Stimulated activated naive CD8-positive, alpha-beta T cell treated with anti-CD3 and anti-CD28 coated beads, Interleukin-15, amount 100 ng/mL, for 72 hours (primary cell): Measurements from ENCODE around the gene ACAD9.
A peak's percentile ranks its signal among the peaks of the same experiment; 100 is the strongest.
"Not testable (repeated sequence)": the region's sequence is repeated elsewhere in the genome, so short reads cannot be mapped to it uniquely, and the experiment has no call there.

Experiments
- ATAC-seq: fragments of 150-1000 bp; cut with Tn5 transposase; 2 replicates; pipeline ENCODE4 v1.10.0; 2021; ENCODE audit warnings: mild to moderate bottlenecking, moderate library complexity
- DNase-seq, 2 donors: peaks; one replicate each; pipeline ENCODE4 v3.0.0; 2021 to 2022
- H3K27ac Mint-ChIP-seq, 2 donors: one replicate each; pipeline ENCODE4 v1.8.0; 2022; ENCODE audit warnings: mild to moderate bottlenecking in 2 of 2, mixed read lengths in 2 of 2, moderate library complexity in 2 of 2
- H3K27me3 Mint-ChIP-seq: one replicate; pipeline ENCODE4 v1.8.0; 2022; ENCODE audit warnings: mixed read lengths
- H3K4me1 Mint-ChIP-seq: one replicate; pipeline ENCODE4 v1.8.0; 2022; ENCODE audit warnings: mild to moderate bottlenecking, mixed read lengths
- H3K4me3 Mint-ChIP-seq, 2 donors: one replicate each; pipeline ENCODE4 v1.8.0; 2022; ENCODE audit warnings: mild to moderate bottlenecking in 2 of 2, mixed read lengths in 2 of 2, moderate library complexity in 1 of 2
- H3K9me3 Mint-ChIP-seq, 2 donors: one replicate each; pipeline ENCODE4 v1.8.0; 2022; ENCODE audit warnings: mixed read lengths in 2 of 2

ACAD9 gene

DNA sequence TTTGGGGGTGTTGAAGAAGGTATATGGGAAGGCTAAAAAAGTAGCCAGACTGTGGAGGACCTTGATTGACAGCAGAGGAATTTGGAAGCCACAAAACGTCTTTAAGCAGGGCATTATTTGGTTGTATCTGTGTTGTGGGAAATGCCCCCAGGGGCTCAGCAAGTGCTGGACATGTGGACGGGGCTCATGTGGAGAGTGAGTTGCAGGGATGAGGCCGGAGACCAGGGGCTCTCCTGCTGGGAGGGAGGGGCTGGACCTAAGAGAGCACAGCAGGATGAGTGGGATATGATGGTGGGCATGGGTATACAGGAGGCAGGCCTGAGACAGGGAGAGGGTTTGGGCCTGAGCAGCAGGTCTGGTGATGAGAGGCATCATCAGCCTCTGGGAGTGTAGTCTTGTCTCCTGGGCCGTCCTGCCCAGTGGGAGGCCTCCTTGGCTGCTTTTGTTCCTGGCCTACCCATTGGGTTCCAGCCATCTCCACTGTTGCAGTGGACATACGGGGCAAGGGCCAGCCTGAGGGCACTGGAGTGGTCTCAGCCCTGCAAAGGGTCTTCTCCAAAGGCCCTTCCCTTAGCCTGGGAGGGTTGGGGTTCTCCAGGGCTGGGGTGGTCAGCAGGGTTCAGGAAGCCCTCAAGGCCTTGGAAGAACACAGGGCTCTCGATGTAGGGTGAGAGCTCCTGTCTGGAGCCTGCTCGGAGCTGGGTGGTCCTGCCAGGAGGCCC, 27.5 kb downstream of the ACAD9 start:
- ATAC-seq (no peak), DNase-seq (no peak)
- Mint-ChIP-seq H3K27me3 (no peaks in the 10 kb centered on the region), H3K9me3 (no peaks in the 10 kb centered on the region), H3K27ac (no peak overlapping the region), H3K4me3 (no peak overlapping the region), H3K4me1 (no peaks in the 10 kb centered on the region)

GRCh38 chr3:128907706-128908445, 28.5 kb downstream of the ACAD9 start:
- Mint-ChIP-seq H3K4me3 (no peak overlapping the region), H3K9me3 (no peaks in the 10 kb centered on the region), H3K4me1 (no peaks in the 10 kb centered on the region), H3K27me3 (no peaks in the 10 kb centered on the region), H3K27ac (no peak overlapping the region)
- ATAC-seq (no peak), DNase-seq (no peak)

GRCh38 chr3:128908951-128909350, 29.5 kb downstream of the ACAD9 start:
- no peaks in the 10 kb centered on the region for H3K9me3 Mint-ChIP-seq
- H3K27ac Mint-ChIP-seq = no peak overlapping the region
- H3K27me3 Mint-ChIP-seq = no peaks in the 10 kb centered on the region
- ATAC-seq = no peak
- H3K4me1 Mint-ChIP-seq = no peaks in the 10 kb centered on the region
- H3K4me3 Mint-ChIP-seq = no peak overlapping the region
- DNase-seq = no peak

DNA sequence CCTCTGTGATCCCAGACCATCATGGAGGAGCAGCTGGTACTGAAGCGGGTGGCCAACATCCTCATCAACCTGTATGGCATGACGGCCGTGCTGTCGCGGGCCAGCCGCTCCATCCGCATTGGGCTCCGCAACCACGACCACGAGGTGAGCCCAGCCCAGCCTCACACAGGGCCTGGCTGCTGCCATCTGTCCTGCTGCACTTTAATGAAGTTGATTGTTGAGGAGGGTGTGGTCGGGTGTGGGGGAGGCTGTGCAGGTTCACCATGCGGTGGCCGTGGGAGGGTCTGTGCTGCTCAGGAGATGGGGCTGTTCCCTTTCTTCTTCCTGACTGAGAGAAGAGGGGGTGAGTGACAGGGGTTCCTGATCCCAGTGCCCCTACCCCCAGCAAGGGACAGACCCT, 30.6 kb downstream of the ACAD9 start:
- Mint-ChIP-seq H3K27me3 (no peaks in the 10 kb centered on the region), H3K4me1 (no peaks in the 10 kb centered on the region), H3K27ac (no peak overlapping the region), H3K9me3 (no peaks in the 10 kb centered on the region), H3K4me3 (no peak overlapping the region)
- ATAC-seq (peak; percentile 16), DNase-seq (no peak)

DNA sequence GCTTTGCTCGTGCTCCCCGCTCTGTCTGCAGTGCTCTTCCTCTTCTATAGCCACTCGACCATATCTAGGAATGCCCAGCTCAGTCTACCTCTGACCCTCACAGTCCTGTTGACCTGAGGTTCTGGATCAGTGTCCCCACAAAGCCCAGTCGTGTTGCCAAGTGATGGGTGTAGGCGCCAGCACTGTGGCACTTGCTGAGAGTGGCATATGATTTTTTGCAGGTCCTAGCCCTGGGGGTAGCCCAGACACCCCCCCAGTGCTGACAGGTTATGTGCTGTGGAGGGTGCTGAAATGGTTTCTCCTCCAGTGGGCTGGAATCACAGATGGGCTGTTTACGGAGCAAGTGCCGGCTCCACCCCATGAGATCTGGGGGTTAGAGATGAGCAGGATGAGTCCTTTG, 32.5 kb downstream of the ACAD9 start:
- Mint-ChIP-seq H3K27me3 (no peaks in the 10 kb centered on the region), H3K27ac (peak overlapping the region in 1 of 2 donors; percentile 83), H3K9me3 (no peaks in the 10 kb centered on the region), H3K4me3 (no peak overlapping the region), H3K4me1 (no peaks in the 10 kb centered on the region)
- ATAC-seq (no peak), DNase-seq (no peak)

- ATAC-seq = no peak
- DNase-seq = no peak
- Mint-ChIP-seq H3K27me3 (no peaks in the 10 kb centered on the region), H3K4me1 (no peaks in the 10 kb centered on the region), H3K4me3 (no peak overlapping the region), H3K27ac (peak overlapping the region; percentile 1 to 10), H3K9me3 (peaks cover 0 to 5% of the 10 kb centered on the region in 2 donors)
Measured at GRCh38 chr3:128914966-128915645, 35.7 kb downstream of the ACAD9 start.

- ATAC-seq (no peak), DNase-seq (no peak)
- peak overlapping the region; percentile 4 to 5 for H3K27ac Mint-ChIP-seq
- peaks cover 17% of the 10 kb centered on the region for H3K4me1 Mint-ChIP-seq
- no peaks in the 10 kb centered on the region for H3K27me3 Mint-ChIP-seq
- no peak overlapping the region for H3K4me3 Mint-ChIP-seq
- peaks cover 0 to 19% of the 10 kb centered on the region in 2 donors for H3K9me3 Mint-ChIP-seq
Measured at GRCh38 chr3:128917291-128917690, 37.9 kb downstream of the ACAD9 start.

GRCh38 chr3:128919988-128920387, 40.6 kb downstream of the ACAD9 start:
- Mint-ChIP-seq H3K4me3 (no peak overlapping the region), H3K4me1 (peaks cover 42% of the 10 kb centered on the region), H3K9me3 (peaks cover 0 to 23% of the 10 kb centered on the region in 2 donors), H3K27ac (no peak overlapping the region), H3K27me3 (no peaks in the 10 kb centered on the region)
- no peak for ATAC-seq
- DNase-seq = no peak

DNA sequence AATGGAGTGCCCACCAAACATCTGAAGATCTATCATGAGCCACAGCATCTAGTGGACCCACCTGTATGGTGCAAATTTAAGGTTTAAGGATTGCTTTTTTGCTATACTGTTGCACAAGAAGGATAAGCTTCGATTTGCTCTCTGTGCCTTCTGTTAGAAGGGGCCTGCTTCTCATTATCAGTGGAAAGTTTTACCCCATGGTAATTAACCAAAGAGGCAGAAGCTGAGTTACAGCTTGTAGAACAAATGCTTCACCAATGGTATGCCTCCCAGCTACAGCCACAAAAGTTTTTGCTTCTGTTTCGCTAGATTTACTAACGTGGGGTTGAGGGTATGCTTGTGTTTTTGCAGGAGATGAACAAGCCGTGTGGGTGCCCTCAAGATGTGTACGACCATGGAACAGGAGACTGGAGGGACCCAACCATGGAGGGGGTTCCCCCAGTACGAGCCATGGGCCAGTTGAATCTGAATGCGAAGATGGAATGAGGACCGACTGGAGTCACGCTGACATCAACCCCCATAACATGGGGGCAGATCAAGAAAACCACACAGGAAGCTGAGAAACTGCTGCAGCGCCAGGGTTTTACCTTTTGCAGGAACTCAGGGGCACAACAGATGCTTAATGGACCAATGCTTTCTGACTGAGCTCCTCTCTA, 43.5 kb downstream of the ACAD9 start:
- peak; percentile 60 to 78 for DNase-seq
- Mint-ChIP-seq H3K4me3 (peak overlapping the region; percentile 67 to 71), H3K27ac (peak overlapping the region; percentile 34 to 45), H3K9me3 (peaks cover 0 to 47% of the 10 kb centered on the region in 2 donors), H3K4me1 (peaks cover 51% of the 10 kb centered on the region), H3K27me3 (no peaks in the 10 kb centered on the region)
- ATAC-seq = peak; percentile 97

DNA sequence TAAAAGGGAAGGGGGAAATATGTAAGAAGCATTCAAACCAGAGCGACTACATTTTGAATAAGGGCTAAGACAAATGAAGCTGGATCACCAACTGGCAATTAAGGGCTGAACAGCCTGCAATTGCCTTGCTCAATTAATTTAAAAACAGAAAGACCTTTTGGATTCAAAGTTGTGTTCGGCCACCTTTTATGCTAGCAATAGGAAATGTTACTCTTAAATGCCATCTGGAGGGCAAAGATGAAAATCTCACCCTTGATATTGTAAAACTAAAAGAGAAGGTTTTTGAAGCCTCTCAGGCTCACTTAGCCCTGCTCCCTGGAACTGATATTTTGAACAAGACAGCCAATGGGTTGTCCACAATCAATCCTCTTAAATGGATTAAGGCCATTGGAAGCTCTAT, 44.2 kb downstream of the ACAD9 start:
- peak overlapping the region in 1 of 2 donors; percentile 45 for H3K27ac Mint-ChIP-seq
- peak overlapping the region; percentile 67 to 71 for H3K4me3 Mint-ChIP-seq
- H3K27me3 Mint-ChIP-seq = no peaks in the 10 kb centered on the region
- H3K4me1 Mint-ChIP-seq = peaks cover 51% of the 10 kb centered on the region
- ATAC-seq (peak; percentile 40), DNase-seq (no peak)
- peaks cover 0 to 43% of the 10 kb centered on the region in 2 donors for H3K9me3 Mint-ChIP-seq

DNA sequence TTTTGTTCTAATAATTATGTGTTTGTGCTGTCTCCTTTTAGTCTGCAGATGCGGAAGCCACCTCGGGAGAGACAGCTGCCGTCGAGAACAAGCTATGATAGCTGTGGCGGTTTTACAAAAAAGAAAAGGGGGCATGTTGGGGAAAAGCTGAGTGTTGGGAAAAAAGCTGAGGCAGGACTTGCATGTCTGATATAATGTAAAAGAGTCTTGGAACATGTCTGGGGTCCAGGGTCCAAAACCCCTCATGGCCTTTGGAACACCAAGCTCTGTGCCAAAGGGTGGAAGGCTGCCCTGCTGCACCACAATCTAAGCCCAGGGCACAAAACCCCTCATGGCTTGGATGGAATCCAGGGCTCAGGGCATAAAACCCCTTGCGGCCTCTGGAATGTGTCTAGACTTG, 44.6 kb downstream of the ACAD9 start:
- Mint-ChIP-seq H3K4me1 (peaks cover 51% of the 10 kb centered on the region), H3K9me3 (peaks cover 0 to 42% of the 10 kb centered on the region in 2 donors), H3K4me3 (peak overlapping the region; percentile 14 to 20)
- not testable (repeated sequence) for H3K27me3 Mint-ChIP-seq, H3K27ac Mint-ChIP-seq, ATAC-seq, DNase-seq

DNA sequence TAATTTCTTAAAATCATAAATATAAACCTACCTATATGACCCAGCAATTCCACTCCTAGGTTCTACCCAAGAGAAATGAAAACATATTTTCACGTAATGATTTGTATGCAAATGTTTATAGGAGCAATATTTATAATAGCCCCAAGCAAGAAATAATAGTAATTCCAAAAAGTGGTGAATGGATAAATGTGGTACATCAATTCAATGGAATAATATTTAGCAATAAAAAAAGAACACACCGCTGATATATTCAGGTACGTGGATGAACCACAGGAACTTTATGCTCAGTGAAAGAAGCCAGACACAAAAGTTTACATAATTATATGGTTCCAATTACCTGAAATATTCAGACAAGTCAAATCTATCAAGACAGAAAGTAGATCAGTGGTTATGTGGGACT, 49.9 kb downstream of the ACAD9 start:
- Mint-ChIP-seq H3K4me3 (no peak overlapping the region), H3K27ac (no peak overlapping the region), H3K27me3 (no peaks in the 10 kb centered on the region), H3K9me3 (peaks cover 0 to 27% of the 10 kb centered on the region in 2 donors), H3K4me1 (peaks cover 15% of the 10 kb centered on the region)
- no peak for DNase-seq
- no peak for ATAC-seq

DNA sequence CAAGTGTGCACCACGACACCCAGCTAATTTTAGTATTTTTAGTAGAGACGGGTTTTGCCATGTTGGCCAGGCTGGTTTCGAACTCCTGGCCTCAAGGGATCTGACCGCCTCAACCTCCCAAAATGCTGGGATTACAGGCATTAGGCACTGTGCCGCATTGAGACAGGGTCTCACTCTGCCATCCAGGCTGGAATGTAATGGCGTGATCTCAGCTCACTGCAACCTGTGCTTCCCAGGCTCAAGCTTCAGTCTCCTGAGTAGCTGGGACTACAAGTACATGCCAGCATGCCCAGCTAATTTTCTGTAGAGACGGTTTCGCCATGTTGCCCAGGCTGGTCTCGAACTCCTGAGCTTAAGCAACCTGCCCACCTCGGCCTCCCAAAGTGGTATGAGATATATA, 51.6 kb downstream of the ACAD9 start:
- H3K27ac Mint-ChIP-seq = no peak overlapping the region
- no peak for DNase-seq
- no peaks in the 10 kb centered on the region for H3K4me1 Mint-ChIP-seq
- no peaks in the 10 kb centered on the region for H3K27me3 Mint-ChIP-seq
- H3K4me3 Mint-ChIP-seq = no peak overlapping the region
- ATAC-seq = no peak
- peaks cover 0 to 13% of the 10 kb centered on the region in 2 donors for H3K9me3 Mint-ChIP-seq

DNA sequence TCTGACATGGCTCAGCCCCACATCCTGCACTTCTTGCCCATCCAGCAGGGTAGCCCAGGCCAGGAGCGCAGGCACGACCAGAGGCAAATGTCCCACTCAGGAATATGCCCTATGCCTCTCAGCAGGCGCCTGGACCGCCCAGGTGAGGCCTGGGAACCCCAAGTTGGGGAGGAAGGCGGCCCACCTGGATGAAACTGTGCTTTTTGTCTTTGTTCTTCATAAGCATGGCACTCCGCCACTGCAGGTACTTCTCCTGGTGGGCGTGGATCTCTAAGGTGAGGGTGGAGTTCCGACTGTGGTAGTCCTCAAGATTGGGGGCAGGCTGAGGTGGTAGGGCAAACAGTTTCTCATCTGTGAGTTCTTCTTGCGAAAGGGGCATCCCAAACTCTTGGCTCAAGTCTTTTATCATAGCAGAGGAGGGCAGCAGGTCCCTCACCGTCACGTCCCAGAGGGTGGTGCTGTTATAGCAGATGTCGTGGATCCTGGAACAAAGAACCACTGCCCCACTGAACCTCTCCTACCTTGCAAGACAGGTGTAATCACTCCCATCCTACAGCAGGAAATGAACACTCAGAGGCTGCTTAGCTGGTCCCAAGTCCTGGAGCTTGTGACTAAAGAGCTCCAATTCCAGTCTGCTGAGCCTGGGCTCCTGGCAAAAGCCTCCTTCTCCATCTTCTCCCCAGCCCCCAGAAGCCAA, 53.2 kb downstream of the ACAD9 start:
- ATAC-seq (no peak), DNase-seq (no peak)
- Mint-ChIP-seq H3K27ac (peak overlapping the region in 1 of 2 donors; percentile 39), H3K9me3 (no peaks in the 10 kb centered on the region), H3K4me1 (no peaks in the 10 kb centered on the region), H3K27me3 (no peaks in the 10 kb centered on the region), H3K4me3 (no peak overlapping the region)
